Occipital lobe (tissue), 2 donors: ENCODE measurements around the gene RAD51B. TPM values are rescaled to one million over a fixed set of nuclear protein-coding genes. Genes with fewer than 3 reads are reported as not detected.

ENCODE experiments used
- DNase-seq: peaks from one replicate; lab custom pipeline; 2025; lab: John Stamatoyannopoulos, UW
- total RNA-seq: library from RNA; depleted of rRNA; stranded (reverse); fragments of >200 nt; gene quantifications from one replicate; pipeline ENCODE4 v1.2.3, GENCODE V29; 2014

The RAD51B gene
- total RNA-seq, 1 donor from 2014 or later: 9.8 TPM

- DNase-seq: no peak
Measured at GRCh38 chr14:68564826-68565759, 745.5 kb downstream of the RAD51B start.

- DNase-seq: no peak
Measured at GRCh38 chr14:68566075-68566474, 746.5 kb downstream of the RAD51B start.

- DNase-seq: no peak
Measured at GRCh38 chr14:68568907-68569897, 749.6 kb downstream of the RAD51B start.

GRCh38 chr14:68569970-68570409, 750.4 kb downstream of the RAD51B start:
- DNase-seq: no peak

- no peak for DNase-seq
Measured at GRCh38 chr14:68571114-68571591, 751.6 kb downstream of the RAD51B start.

- DNase-seq: no peak
Measured at GRCh38 chr14:68571928-68572525, 752.4 kb downstream of the RAD51B start.

- DNase-seq: no peak
Measured at GRCh38 chr14:68573126-68573525, 753.5 kb downstream of the RAD51B start.

- no peak for DNase-seq
Measured at GRCh38 chr14:68573722-68574121, 754.1 kb downstream of the RAD51B start.

- no peak for DNase-seq
Measured at GRCh38 chr14:68574461-68574860, 754.9 kb downstream of the RAD51B start.

- DNase-seq: no peak
Measured at GRCh38 chr14:68574906-68575305, 755.3 kb downstream of the RAD51B start.

GRCh38 chr14:68575426-68575825, 755.8 kb downstream of the RAD51B start:
- no peak for DNase-seq

GRCh38 chr14:68576031-68576430, 756.5 kb downstream of the RAD51B start:
- no peak for DNase-seq

- no peak for DNase-seq
Measured at GRCh38 chr14:68576496-68577244, 757.1 kb downstream of the RAD51B start.

GRCh38 chr14:68577802-68578541, 758.4 kb downstream of the RAD51B start:
- no peak for DNase-seq

GRCh38 chr14:68578597-68578996, 759.0 kb downstream of the RAD51B start:
- no peak for DNase-seq

GRCh38 chr14:68580096-68580645, 760.6 kb downstream of the RAD51B start:
- no peak for DNase-seq

- no peak for DNase-seq
Measured at GRCh38 chr14:68580671-68581070, 761.1 kb downstream of the RAD51B start.

GRCh38 chr14:68583548-68584280, 764.1 kb downstream of the RAD51B start:
- DNase-seq: no peak

- no peak for DNase-seq
Measured at GRCh38 chr14:68584786-68585185, 765.2 kb downstream of the RAD51B start.
